Natural killer cell (primary cell): ENCODE measurements around the gene PRKG1. TPM values are rescaled to one million over a fixed set of nuclear protein-coding genes. Genes with fewer than 3 reads are reported as not detected.
"Not testable (repeated sequence)": the region's sequence is repeated elsewhere in the genome, so short reads cannot be mapped to it uniquely, and the experiment has no call there.

Source experiments
- ATAC-seq, 3 donors: fragments of 150-1000 bp in 2 of 3; fragments of 200-7000 bp in 1 of 3; cut with Tn5 transposase; 1 replicate in 1 of 3; 2 replicates in 2 of 3; pipeline ENCODE4 v1.10.0; 2021; ENCODE audit warnings: mild to moderate bottlenecking in 2 of 3, moderate library complexity in 2 of 3
- DNase-seq, 2 donors: peaks; one replicate each; pipeline versions ENCODE4 v3.0.0 to v3.0.0-alpha.2; 2013 to 2021; ENCODE audit warnings: mixed read lengths in 1 of 2
- H3K27ac ChIP-seq: one replicate; pipeline ENCODE4 v1.5.1; 2013; ENCODE audit warnings: mild to moderate bottlenecking, low read length
- H3K27me3 ChIP-seq: one replicate; pipeline ENCODE4 v1.6.1; 2013; ENCODE audit warnings: low read length; ENCODE audit not compliant: control insufficient read depth, insufficient read depth
- H3K36me3 ChIP-seq: one replicate; pipeline ENCODE4 v1.6.1; 2013; ENCODE audit warnings: low read length; ENCODE audit not compliant: control insufficient read depth, insufficient read depth
- H3K4me1 ChIP-seq: one replicate; pipeline ENCODE4 v1.6.1; 2013; ENCODE audit warnings: low read length; ENCODE audit not compliant: control insufficient read depth, insufficient read depth
- H3K4me3 ChIP-seq: one replicate; pipeline ENCODE4 v1.5.1; 2013; ENCODE audit warnings: low read length
- H3K9me3 ChIP-seq: one replicate; pipeline ENCODE4 v1.6.1; 2013; ENCODE audit warnings: low read length; ENCODE audit not compliant: control insufficient read depth, insufficient read depth
- H3K27ac Mint-ChIP-seq, 2 donors: one replicate each; pipeline ENCODE4 v1.8.0; 2022; ENCODE audit warnings: mild to moderate bottlenecking in 2 of 2, mixed read lengths in 2 of 2, moderate library complexity in 1 of 2
- H3K27me3 Mint-ChIP-seq, 2 donors: one replicate each; pipeline ENCODE4 v1.8.0; 2022; ENCODE audit warnings: low read depth in 2 of 2, mixed read lengths in 2 of 2
- H3K36me3 Mint-ChIP-seq: one replicate; pipeline ENCODE4 v1.8.0; 2022; ENCODE audit warnings: mixed read lengths
- H3K4me1 Mint-ChIP-seq, 2 donors: one replicate each; pipeline ENCODE4 v1.8.0; 2022; ENCODE audit warnings: mixed read lengths in 2 of 2
- H3K4me3 Mint-ChIP-seq: one replicate; pipeline ENCODE4 v1.8.0; 2022; ENCODE audit warnings: mild to moderate bottlenecking, moderate library complexity, mixed read lengths
- H3K9me3 Mint-ChIP-seq, 2 donors: one replicate each; pipeline ENCODE4 v1.8.0; 2022; ENCODE audit warnings: mixed read lengths in 2 of 2
- WGBS: methylation state at CpG from one replicate; pipeline ENCODE4 v1.1.7; 2013; ENCODE audit warnings: missing lambda C conversion rate; ENCODE audit not compliant: insufficient coverage; 5-methylcytosine and 5-hydroxymethylcytosine counted together
- intact Hi-C: fragments of 100-400 bp; cut with micrococcal nuclease; formaldehyde crosslinking; loops from one replicate; pipeline ENCODE4 v1.14.2; 2022
- total RNA-seq, 4 donors: library from RNA; stranded (reverse); fragments of 120-200 nt in 1 of 4; gene quantifications; one replicate each; pipeline versions ENCODE4 v1.2.3 to v1.2.4, GENCODE V29; 2013 to 2022
- TF ChIP-seq, protein P1 (sequence below): fragments of 200-600 bp; IDR thresholded peaks from one replicate; pipeline ENCODE4 v1.8.0; 2022; ENCODE audit warnings: antibody characterized with exemption

The PRKG1 gene
- total RNA-seq, 3 donors from 2014 or later (not counting 1 experiment from before 2014, with no cell fraction given) = 0.23 to 0.41 (median 0.35) TPM

DNA sequence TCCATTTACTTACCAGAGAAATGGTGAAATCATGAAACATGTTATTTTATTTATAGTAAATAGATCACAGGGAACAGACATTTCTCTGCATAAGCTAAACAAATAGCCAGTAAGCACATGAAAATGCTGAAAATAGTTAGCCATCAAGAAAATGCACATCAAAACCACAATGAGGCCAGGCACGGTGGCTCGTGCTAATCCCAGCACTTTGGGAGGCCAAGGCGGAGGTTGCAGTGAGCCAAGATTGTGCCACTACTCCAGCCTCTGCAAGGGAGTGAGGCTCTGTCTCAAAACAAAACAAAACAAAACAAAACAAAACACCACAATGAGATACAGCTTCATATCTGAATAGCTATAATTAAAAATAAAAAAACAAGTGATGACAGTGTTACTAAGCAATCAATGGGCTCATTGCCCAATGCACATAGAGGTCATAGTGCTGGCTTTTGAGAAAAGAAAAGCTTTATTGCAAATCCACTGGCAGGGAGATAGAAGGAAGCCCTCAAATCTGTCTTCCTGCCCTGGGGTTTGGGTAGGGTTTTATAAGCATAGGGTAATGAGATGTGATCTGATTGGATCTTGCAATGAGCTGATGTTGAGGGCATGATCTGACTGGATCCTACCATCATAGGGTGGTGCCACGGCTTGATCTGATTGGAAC is 608.9 kb downstream of the PRKG1 start:
- 91% methylated on average over 4 of the region's 4 CpGs for WGBS
- Mint-ChIP-seq H3K27ac (no peak overlapping the region), H3K4me3 (no peak overlapping the region), H3K4me1 (no peaks in the 10 kb centered on the region), H3K9me3 (no peaks in the 10 kb centered on the region), H3K36me3 (no peaks in the 10 kb centered on the region), H3K27me3 (peaks cover 9 to 39% of the 10 kb centered on the region in 2 donors)
- DNase-seq (no peak), ATAC-seq (no peak)
- Histone ChIP-seq H3K4me1 (no peaks in the 10 kb centered on the region), H3K36me3 (no peaks in the 10 kb centered on the region), H3K27ac (no peak overlapping the region), H3K9me3 (no peaks in the 10 kb centered on the region), H3K4me3 (no peak overlapping the region), H3K27me3 (no peaks in the 10 kb centered on the region)
- intact Hi-C loops = no loop called here
- TF ChIP-seq, protein P1, sequence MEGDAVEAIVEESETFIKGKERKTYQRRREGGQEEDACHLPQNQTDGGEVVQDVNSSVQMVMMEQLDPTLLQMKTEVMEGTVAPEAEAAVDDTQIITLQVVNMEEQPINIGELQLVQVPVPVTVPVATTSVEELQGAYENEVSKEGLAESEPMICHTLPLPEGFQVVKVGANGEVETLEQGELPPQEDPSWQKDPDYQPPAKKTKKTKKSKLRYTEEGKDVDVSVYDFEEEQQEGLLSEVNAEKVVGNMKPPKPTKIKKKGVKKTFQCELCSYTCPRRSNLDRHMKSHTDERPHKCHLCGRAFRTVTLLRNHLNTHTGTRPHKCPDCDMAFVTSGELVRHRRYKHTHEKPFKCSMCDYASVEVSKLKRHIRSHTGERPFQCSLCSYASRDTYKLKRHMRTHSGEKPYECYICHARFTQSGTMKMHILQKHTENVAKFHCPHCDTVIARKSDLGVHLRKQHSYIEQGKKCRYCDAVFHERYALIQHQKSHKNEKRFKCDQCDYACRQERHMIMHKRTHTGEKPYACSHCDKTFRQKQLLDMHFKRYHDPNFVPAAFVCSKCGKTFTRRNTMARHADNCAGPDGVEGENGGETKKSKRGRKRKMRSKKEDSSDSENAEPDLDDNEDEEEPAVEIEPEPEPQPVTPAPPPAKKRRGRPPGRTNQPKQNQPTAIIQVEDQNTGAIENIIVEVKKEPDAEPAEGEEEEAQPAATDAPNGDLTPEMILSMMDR = no peak

DNA sequence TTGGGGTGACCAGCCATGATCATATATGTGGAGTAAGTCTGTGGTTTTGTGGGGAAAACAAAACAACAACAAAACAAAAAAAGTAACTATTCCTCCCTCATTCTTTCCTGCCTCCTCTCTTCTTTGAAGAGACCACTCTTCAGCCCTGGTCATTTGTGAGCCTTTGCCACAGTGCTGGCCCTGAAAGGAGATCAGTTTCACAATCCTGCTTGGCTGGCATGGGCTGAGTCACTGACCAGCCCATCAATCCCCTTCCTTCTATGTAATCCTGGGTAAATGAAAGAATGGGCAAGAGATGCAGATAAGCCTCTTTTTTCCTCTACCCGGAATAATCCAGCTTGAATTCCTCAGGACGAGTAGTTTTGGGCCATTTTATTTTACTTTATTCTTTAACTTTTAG is 611.5 kb downstream of the PRKG1 start:
- Mint-ChIP-seq H3K9me3 (no peaks in the 10 kb centered on the region), H3K36me3 (no peaks in the 10 kb centered on the region), H3K4me3 (no peak overlapping the region), H3K27ac (no peak overlapping the region), H3K27me3 (peaks cover 5 to 18% of the 10 kb centered on the region in 2 donors), H3K4me1 (no peaks in the 10 kb centered on the region)
- Histone ChIP-seq H3K4me1 (no peaks in the 10 kb centered on the region), H3K4me3 (no peak overlapping the region), H3K27me3 (no peaks in the 10 kb centered on the region), H3K9me3 (no peaks in the 10 kb centered on the region), H3K36me3 (no peaks in the 10 kb centered on the region), H3K27ac (no peak overlapping the region)
- 100% methylated on average over 1 of the region's 2 CpGs for WGBS
- TF ChIP-seq, protein P1 = no peak
- intact Hi-C loops = no loop called here
- no peak for ATAC-seq
- no peak for DNase-seq

DNA sequence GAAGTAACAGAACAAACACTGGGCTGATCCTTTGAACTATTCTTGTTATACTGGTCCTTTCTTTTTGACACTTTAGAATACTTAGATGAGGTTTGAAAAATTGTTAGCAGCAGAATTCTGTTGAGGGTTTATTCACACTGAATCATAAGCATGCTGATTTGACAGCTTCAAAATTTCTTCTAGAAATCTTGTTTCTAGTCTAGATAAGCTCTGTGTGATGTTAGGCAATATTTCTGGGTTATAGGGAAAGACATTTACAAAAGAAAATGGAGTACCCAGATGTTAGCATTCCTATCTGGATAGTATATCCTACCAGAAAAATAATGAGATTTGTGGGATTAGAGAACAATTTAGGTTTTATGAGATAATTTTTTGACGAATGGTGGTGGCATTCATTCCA is 613.0 kb downstream of the PRKG1 start:
- no peaks in the 10 kb centered on the region for H3K36me3 Mint-ChIP-seq
- Histone ChIP-seq H3K4me3 (no peak overlapping the region), H3K9me3 (no peaks in the 10 kb centered on the region), H3K4me1 (no peaks in the 10 kb centered on the region), H3K36me3 (no peaks in the 10 kb centered on the region), H3K27me3 (no peaks in the 10 kb centered on the region), H3K27ac (no peak overlapping the region)
- H3K27ac Mint-ChIP-seq = no peak overlapping the region
- ATAC-seq (no peak), DNase-seq (no peak)
- TF ChIP-seq, protein P1 = no peak
- no peak overlapping the region for H3K4me3 Mint-ChIP-seq
- H3K27me3 Mint-ChIP-seq = peaks cover 3 to 14% of the 10 kb centered on the region in 2 donors
- H3K4me1 Mint-ChIP-seq = no peaks in the 10 kb centered on the region
- intact Hi-C loops = no loop called here
- no peaks in the 10 kb centered on the region for H3K9me3 Mint-ChIP-seq
- WGBS = no CpG with 5 or more reads among the region's 1 CpG

DNA sequence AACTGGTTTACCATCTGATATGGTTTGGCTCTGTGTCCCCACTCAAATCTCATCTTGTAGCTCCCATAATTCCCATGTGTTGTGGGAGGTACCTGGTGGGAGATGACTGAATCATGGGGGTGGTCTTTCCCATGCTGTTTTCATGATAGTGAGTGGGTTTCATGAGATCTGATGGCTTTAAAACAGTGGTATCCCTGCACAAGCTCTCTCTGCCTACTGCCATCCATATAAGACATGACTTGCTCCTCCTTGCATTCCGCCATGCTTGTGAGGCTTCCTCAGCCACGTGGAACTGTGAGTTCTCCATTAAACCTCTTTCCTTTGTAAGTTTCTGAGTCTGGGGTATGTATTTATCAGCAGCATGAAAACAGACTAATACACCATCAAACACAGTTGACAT is 614.5 kb downstream of the PRKG1 start:
- H3K36me3 Mint-ChIP-seq, H3K27ac ChIP-seq, H3K27me3 ChIP-seq, H3K9me3 Mint-ChIP-seq, H3K4me3 Mint-ChIP-seq, H3K36me3 ChIP-seq, H3K4me1 Mint-ChIP-seq, H3K4me1 ChIP-seq, H3K4me3 ChIP-seq, ATAC-seq, DNase-seq, H3K27me3 Mint-ChIP-seq, intact Hi-C loops, H3K9me3 ChIP-seq, H3K27ac Mint-ChIP-seq: not testable (repeated sequence)
- WGBS = 80% methylated on average over 2 of the region's 2 CpGs
